AG04449 (cell line): ENCODE measurements around the gene B4GALNT4.

ENCODE experiments used
- CTCF ChIA-PET: fragments of 350-600 bp; formaldehyde crosslinking; extraction: SDS; loops from one replicate; lab custom pipeline; 2021; ENCODE audit warnings: antibody characterized with exemption; lab: Yijun Ruan, JAX
- POLR2A ChIA-PET: fragments of 400-600, 350-600 bp; formaldehyde crosslinking; extraction: SDS; loops from one replicate; lab custom pipeline; 2020; ENCODE audit warnings: antibody characterized with exemption, inconsistent platforms; lab: Yijun Ruan, JAX
- DNase-seq: peaks from one replicate; pipeline ENCODE4 v3.0.0-alpha.2; 2010; ENCODE audit warnings: low read depth, low spot score
- H3K4me3 ChIP-seq: 2 replicates; pipeline ENCODE4 v1.5.1; 2011; ENCODE audit warnings: low read depth, mild to moderate bottlenecking, control low read depth, low read length
- TF ChIP-seq, protein P1 (sequence below): IDR thresholded peaks from one replicate; pipeline ENCODE4 v1.5.1; 2011; ENCODE audit warnings: mild to moderate bottlenecking, moderate library complexity, low read length, control low read depth, inconsistent platforms; ENCODE audit not compliant: insufficient read depth; ENCODE audit errors: missing control alignments

The B4GALNT4 gene

DNA sequence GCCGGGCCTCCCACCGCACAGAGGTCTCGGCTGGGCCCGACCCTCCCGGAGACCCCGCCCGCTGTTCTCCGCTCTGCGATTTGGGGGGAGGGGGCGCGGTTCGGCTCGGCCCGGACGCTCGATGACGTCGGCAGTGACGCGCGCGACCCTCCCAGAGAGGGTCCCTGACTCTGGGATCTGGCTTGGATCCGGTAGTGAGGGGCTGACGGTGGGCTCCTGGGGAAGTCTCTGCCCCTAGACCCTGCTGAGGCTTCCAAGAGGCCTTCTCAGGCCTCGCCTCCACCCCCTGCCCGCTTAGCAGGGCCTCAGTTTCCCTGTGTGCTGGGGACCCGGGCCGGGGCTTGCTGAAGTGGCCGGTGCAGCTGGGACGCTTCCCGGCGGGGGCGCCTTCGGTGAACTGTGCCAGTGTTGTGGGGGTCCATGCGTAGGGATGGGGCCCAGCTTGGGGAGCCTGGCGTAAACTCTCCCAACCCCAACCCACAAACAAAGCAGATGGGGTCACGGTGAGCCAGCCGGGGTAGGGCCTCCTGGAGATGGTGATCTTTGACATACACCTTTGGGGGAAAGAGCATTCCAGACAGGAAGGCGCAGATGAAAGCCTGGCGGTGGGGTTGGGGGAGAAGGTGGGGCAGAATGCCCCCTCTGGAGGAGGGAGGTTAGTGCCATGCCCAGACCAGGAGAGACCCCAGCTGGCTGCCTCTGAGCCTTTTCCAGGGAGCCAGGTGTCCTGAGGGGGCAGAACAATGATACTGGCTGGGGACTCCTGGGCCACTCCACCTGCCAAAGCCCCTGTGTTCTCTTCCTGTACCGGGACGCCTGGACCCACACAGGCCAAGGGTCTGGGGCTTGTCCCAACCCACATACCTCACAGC, 1.0 kb downstream of the B4GALNT4 start:
- no peak for DNase-seq
- POLR2A ChIA-PET, result interaction anchor here (1.0 to 1.2 kb wide), 2 partner anchors 154 to 163 kb away, joined by 4 to 5 read pairs; partner anchors contain the start of genes BET1L and RIC8A
- CTCF ChIA-PET, result interaction anchor here (1.2 to 1.9 kb wide), 3 partner anchors 8 to 79 kb away, joined by 3 to 8 read pairs (median 6); no protein-coding TSS in a partner anchor
- peak overlapping the region; percentile 70 for H3K4me3 ChIP-seq
- TF ChIP-seq, protein P1, sequence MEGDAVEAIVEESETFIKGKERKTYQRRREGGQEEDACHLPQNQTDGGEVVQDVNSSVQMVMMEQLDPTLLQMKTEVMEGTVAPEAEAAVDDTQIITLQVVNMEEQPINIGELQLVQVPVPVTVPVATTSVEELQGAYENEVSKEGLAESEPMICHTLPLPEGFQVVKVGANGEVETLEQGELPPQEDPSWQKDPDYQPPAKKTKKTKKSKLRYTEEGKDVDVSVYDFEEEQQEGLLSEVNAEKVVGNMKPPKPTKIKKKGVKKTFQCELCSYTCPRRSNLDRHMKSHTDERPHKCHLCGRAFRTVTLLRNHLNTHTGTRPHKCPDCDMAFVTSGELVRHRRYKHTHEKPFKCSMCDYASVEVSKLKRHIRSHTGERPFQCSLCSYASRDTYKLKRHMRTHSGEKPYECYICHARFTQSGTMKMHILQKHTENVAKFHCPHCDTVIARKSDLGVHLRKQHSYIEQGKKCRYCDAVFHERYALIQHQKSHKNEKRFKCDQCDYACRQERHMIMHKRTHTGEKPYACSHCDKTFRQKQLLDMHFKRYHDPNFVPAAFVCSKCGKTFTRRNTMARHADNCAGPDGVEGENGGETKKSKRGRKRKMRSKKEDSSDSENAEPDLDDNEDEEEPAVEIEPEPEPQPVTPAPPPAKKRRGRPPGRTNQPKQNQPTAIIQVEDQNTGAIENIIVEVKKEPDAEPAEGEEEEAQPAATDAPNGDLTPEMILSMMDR, result no peak

DNA sequence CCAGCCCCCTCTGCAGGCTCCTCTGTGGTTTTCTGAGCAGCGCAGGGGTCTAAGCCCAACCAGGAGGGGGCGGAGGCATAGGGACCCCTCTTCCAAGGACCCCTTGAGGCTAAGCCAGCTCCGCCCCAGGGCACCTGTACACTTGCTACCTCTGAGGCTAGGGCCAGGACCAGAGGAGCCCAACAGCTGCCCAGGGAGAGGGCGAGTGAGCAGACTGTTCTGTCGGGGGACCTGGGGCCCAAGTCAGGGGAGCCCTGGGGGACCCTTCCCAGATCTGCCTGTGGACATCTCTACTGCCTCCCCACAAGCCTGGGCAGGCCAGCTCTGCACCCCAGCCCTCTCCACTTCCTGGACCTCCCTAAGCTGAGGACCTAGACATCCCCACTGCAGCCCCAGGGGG, 1.8 kb downstream of the B4GALNT4 start:
- ChIA-PET CTCF (interaction anchor here (0.9 to 1.9 kb wide), 4 partner anchors 8 to 78 kb away, joined by 3 to 8 read pairs (median 5); no protein-coding TSS in a partner anchor), POLR2A (interaction anchor here (1.0 to 1.2 kb wide), 2 partner anchors 155 to 164 kb away, joined by 4 to 5 read pairs; partner anchors contain the start of genes BET1L and RIC8A)
- TF ChIP-seq, protein P1, result no peak
- no peak overlapping the region; the same call in 1 of the 2 replicates for H3K4me3 ChIP-seq
- no peak for DNase-seq

DNA sequence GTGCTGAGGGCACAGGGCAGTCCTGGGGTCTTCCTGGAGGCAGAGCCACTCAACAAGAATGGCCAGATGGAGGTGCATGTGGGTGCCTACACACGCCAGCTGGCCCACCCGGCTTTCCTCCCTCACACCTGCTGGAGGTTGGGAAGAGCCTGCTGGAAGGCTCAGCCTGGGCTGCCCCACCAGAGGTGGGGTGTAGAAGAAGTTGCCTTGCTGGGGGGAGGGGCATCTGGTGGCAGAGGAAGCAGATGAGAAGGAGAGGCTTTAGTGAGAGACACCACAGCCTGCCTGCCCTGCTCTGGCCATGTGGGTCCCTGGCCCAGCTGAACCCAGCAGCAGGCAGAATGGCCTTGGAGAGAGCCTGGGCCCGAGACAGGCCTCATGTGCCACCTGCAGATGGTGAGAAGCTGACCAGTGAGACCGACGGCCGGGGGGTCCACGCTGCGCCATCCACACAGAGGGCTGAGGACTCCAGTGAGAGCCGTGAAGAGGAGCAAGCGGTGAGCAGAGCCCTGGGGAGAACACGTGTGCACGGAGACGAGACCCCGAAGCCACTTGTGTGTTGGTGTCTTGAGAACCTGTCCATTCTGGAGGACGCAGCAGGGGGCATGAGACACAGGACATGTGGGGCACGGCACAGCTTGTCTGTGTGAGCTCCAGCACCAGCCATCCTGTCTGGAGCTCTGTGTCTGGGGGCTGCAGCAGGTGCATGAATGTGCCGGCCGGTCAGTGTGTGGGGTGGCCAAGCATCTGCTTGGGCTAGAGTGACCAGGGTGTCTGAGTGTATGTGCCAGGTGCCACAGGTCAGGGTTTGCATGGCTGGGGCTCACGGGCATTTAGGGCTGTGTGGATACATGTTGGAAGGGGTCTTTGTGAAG, 2.7 kb downstream of the B4GALNT4 start:
- ChIA-PET CTCF (interaction anchor here (0.9 to 1.9 kb wide), 4 partner anchors 9 to 77 kb away, joined by 3 to 8 read pairs (median 5); no protein-coding TSS in a partner anchor), POLR2A (interaction anchor here (1.0 to 1.2 kb wide), 2 partner anchors 156 to 165 kb away, joined by 4 to 5 read pairs; partner anchors contain the start of genes BET1L and RIC8A)
- H3K4me3 ChIP-seq, result no peak overlapping the region; the same call in 1 of the 2 replicates
- TF ChIP-seq, protein P1, result no peak
- no peak for DNase-seq

DNA sequence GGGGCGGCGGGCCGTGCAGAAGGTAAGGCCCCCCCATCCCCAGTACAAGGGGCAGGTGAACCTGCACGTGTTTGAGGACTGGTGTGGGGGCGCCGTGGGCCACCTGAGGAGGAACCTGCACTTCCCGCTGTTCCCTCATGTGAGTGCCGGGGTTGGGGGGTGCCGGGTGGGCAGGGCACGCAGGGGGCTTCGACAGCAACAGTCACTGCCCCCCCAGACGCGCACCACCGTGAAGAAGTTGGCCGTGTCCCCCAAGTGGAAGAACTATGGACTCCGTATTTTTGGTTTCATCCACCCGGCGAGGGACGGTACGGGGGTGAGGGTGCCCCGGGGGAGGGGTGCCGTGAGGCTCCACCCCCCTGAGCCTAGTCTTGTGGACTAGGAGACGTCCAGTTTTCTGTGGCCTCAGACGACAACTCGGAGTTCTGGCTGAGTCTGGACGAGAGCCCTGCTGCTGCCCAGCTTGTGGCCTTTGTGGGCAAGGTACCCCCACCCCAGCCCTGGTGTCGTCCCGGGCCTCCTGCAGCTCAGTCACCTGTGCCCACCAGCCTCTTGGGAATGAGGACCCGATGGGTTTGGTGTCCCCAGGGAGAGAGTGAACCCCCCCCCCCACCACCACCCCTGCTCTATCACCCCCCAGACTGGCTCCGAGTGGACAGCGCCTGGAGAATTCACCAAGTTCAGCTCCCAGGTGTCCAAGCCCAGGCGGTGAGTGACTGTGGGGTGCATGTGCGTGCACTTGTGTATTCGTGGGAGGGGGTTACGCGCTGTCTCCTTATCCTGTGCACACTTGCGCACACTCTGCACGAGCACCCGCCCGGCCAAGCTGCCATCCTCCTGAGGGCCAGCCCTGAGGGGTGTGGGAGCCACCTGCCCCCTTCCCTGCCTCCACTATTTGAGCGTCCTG, 3.8 kb downstream of the B4GALNT4 start:
- ChIA-PET CTCF (no interaction called here), POLR2A (no interaction called here)
- DNase-seq, result no peak
- no peak overlapping the region for H3K4me3 ChIP-seq
- TF ChIP-seq, protein P1, result no peak

DNA sequence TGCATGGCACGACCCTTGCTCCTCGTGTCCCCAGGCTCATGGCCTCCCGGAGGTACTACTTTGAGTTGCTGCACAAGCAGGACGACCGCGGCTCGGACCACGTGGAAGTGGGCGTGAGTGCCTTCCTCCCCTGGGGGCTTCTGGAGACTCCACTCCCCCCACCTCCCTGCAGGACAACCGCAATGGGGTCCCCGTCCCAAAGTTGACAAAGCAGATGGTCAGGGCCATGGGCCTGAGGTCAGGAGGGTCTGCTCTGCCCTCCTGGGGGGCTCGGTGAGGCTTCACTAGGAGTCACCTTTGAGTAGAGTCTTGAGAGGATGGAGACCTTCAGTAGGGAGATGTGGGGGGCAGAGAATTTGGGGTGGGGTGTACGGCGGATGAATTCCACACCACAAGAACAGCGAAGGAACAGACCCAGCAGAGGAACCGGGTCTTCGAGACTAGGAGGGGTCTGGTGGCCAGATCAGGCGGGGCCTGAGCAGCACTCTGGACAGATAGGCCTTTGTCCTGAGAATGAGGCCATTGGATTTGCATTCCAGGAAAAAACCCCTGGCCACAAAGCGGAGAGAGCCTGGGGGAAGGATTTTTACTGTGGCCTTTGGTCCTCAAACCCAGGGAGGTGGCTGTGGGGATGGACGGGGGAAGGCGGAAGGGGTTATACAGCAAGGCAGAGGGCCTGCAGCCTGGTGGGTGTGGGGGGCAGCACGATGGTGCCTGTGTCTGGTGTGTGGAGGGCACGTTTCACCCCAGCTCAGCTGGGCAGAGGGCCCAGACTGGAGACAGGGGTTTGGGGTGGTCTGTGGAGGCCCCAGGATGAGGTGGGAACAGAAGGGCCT, 4.6 kb downstream of the B4GALNT4 start:
- no peak for DNase-seq
- POLR2A ChIA-PET, result no interaction called here
- TF ChIP-seq, protein P1, result no peak
- CTCF ChIA-PET, result no interaction called here
- H3K4me3 ChIP-seq, result no peak overlapping the region
